PC-9 (cell line): ENCODE data around the gene RPL26. TPM values are rescaled to one million over a fixed set of nuclear protein-coding genes. Genes with fewer than 3 reads are reported as not detected.

Source experiments
- BruUV-seq: library from RNA; stranded (reverse); fragments of 400-500 nt; replicated peaks from 2 replicates; lab custom pipeline; 2021; lab: Mats Ljungman, UMichigan
- CTCF ChIA-PET: fragments of 300-600 bp; sonication (Branson Sonifier 250); formaldehyde crosslinking; loops from one replicate; lab custom pipeline; 2022; ENCODE audit warnings: antibody characterized with exemption; lab: Charles Lee
- POLR2A ChIA-PET: fragments of 300-600 bp; sonication (Branson Sonifier 250); formaldehyde crosslinking; loops from one replicate; lab custom pipeline; 2022; ENCODE audit warnings: antibody characterized with exemption; ENCODE audit not compliant: unreplicated experiment; lab: Charles Lee
- DNase-seq, 2 experiments: peaks; one replicate each; pipeline versions ENCODE4 v3.0.0 to v3.0.0-alpha.2; 2015 to 2022; ENCODE audit warnings: mixed read lengths in 1 of 2
- H2AFZ ChIP-seq: fragments of 200-600 bp; sonication (generic); 2 replicates; pipeline ENCODE4 v1.8.1; 2017; ENCODE audit warnings: antibody characterized with exemption
- H3F3A ChIP-seq: fragments of 200-600 bp; sonication (generic); 2 replicates; pipeline ENCODE4 v1.8.1; 2017; ENCODE audit warnings: antibody characterized with exemption, mild to moderate bottlenecking, low read depth; ENCODE audit not compliant: insufficient read depth
- H3K27ac ChIP-seq: fragments of 200-600 bp; sonication (generic); 2 replicates; pipeline ENCODE4 v1.6.1; 2016; ENCODE audit warnings: mixed run types
- H3K27me3 ChIP-seq: fragments of 200-600 bp; sonication (generic); 2 replicates; pipeline ENCODE4 v1.6.1; 2016; ENCODE audit warnings: low read depth, mixed run types; ENCODE audit not compliant: insufficient read depth
- H3K36me3 ChIP-seq: fragments of 200-600 bp; sonication (generic); 2 replicates; pipeline ENCODE4 v1.6.1; 2016; ENCODE audit warnings: low read depth, mixed run types
- H3K4me1 ChIP-seq: fragments of 200-600 bp; sonication (generic); replicated peaks from 2 replicates; pipeline ENCODE4 v1.6.1; 2016; ENCODE audit warnings: mixed run types; ENCODE audit not compliant: insufficient read depth
- H3K4me2 ChIP-seq: fragments of 200-600 bp; sonication (generic); 2 replicates; pipeline ENCODE4 v1.6.1; 2017; ENCODE audit warnings: mixed run types
- H3K4me3 ChIP-seq: fragments of 200-600 bp; sonication (generic); 2 replicates; pipeline ENCODE4 v1.6.1; 2016; ENCODE audit warnings: mixed run types
- H3K79me2 ChIP-seq: fragments of 200-600 bp; sonication (generic); 2 replicates; pipeline ENCODE4 v1.6.1; 2017; ENCODE audit warnings: low read depth, mixed run types
- H3K9me2 ChIP-seq: fragments of 200-600 bp; sonication (generic); 2 replicates; pipeline ENCODE4 v1.8.1; 2017; ENCODE audit warnings: mild to moderate bottlenecking; ENCODE audit not compliant: insufficient read depth
- H3K9me3 ChIP-seq: fragments of 200-600 bp; sonication (generic); 2 replicates; pipeline ENCODE4 v1.8.1; 2016; ENCODE audit warnings: low read depth; ENCODE audit not compliant: insufficient read depth
- H4K20me1 ChIP-seq: fragments of 200-600 bp; sonication (generic); 2 replicates; pipeline ENCODE4 v1.8.1; 2017; ENCODE audit not compliant: insufficient read depth
- EZH2 ChIP-seq: fragments of 200-600 bp; sonication (generic); IDR thresholded peaks from 2 replicates; pipeline ENCODE4 v1.8.0; 2017; ENCODE audit warnings: antibody characterized with exemption, low read depth
- intact Hi-C: fragments of 100-400 bp; cut with micrococcal nuclease; formaldehyde crosslinking; loops from one replicate; pipeline ENCODE4 v1.10.0; 2022; ENCODE audit not compliant: unreplicated experiment
- total RNA-seq: library from RNA; stranded (reverse); gene quantifications from 2 replicates; pipeline ENCODE4 v1.2.3, GENCODE V29; 2021
- TF ChIP-seq, protein P1 (sequence below): fragments of 200-600 bp; sonication (generic); conservative IDR thresholded peaks from 2 replicates; pipeline ENCODE4 v1.6.1; 2017; ENCODE audit warnings: mixed run types, antibody characterized with exemption, mild to moderate bottlenecking, moderate library complexity

Gene RPL26
- total RNA-seq, 1 experiment from 2014 or later = 2,519 TPM

DNA sequence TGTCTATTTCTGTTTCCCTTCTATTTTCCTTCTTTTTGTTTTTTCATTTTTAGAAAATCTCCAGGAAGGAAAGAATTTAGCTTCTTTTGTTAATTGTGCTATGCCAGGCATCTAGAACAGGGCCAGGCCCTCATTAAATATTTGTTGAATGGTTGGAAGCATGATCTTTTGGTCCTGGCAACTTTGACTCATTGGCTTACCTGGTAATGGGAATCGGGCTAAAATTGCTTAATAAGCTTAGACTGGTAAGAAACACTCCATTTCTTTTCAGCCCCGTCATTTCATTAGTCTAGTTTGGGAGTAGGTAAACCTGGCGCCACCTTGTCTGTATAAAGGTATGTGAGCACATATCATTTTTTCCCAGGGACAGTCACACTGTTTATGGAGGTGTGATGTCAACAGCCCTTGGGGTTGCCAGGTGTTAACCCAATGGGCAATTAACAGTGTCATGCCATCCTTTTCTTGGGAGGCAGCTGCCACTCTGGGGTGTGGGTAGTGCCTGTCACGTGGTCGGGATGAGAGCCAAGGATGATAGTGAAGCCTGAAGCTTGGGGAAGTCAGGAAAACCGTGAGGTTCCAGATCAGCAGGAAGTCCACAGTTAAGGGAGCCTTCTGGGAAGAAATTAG is 43.2 kb upstream of the RPL26 start:
- BruUV-seq = no TSS peak
- CTCF ChIA-PET = interaction anchor here (0.7 kb wide), 1 partner anchor 15 kb away, joined by 7 read pairs; no protein-coding TSS in a partner anchor
- intact Hi-C loops = no loop called here

DNA sequence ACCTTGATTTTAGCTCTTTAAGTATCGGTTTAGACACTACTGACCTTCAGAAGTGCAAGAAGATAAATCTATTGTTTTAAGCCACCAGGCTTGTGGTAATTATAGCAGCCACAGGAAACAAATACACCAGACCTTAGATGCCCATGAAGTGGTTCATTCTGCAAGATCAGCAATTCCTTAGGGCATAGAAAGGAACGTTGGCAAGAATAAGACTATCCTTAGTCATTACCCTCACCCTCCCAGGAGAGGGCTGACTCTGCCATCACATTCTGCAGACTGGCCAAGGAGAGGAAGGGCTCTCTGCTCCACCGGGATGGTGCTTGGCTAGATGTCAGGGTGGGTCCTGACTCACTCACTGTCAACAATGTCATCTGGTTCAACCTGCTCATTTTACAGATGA is 38.6 kb upstream of the RPL26 start:
- H4K20me1 ChIP-seq = no peaks in the 10 kb centered on the region
- H3K27me3 ChIP-seq = no peaks in the 10 kb centered on the region
- H3K9me3 ChIP-seq = no peaks in the 10 kb centered on the region
- H3K27ac ChIP-seq = no peak overlapping the region
- no peak overlapping the region for H3K4me2 ChIP-seq
- no peaks in the 10 kb centered on the region for H3K36me3 ChIP-seq
- H3K4me1 ChIP-seq = peaks cover 14% of the 10 kb centered on the region
- TF ChIP-seq, protein P1, sequence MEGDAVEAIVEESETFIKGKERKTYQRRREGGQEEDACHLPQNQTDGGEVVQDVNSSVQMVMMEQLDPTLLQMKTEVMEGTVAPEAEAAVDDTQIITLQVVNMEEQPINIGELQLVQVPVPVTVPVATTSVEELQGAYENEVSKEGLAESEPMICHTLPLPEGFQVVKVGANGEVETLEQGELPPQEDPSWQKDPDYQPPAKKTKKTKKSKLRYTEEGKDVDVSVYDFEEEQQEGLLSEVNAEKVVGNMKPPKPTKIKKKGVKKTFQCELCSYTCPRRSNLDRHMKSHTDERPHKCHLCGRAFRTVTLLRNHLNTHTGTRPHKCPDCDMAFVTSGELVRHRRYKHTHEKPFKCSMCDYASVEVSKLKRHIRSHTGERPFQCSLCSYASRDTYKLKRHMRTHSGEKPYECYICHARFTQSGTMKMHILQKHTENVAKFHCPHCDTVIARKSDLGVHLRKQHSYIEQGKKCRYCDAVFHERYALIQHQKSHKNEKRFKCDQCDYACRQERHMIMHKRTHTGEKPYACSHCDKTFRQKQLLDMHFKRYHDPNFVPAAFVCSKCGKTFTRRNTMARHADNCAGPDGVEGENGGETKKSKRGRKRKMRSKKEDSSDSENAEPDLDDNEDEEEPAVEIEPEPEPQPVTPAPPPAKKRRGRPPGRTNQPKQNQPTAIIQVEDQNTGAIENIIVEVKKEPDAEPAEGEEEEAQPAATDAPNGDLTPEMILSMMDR = no peak
- no peak for TF ChIP-seq EZH2
- DNase-seq = no peak
- H2AFZ ChIP-seq = no peak overlapping the region
- ChIA-PET POLR2A (no interaction called here), CTCF (interaction anchor here (0.9 kb wide), 1 partner anchor 12 kb away, joined by 3 read pairs; no protein-coding TSS in a partner anchor)
- no peaks in the 10 kb centered on the region for H3F3A ChIP-seq
- no peaks in the 10 kb centered on the region for H3K9me2 ChIP-seq
- intact Hi-C loops = no loop called here
- no TSS peak for BruUV-seq
- no peaks in the 10 kb centered on the region for H3K79me2 ChIP-seq
- H3K4me3 ChIP-seq = no peak overlapping the region

More for the DNA sequence above, 43.2 kb upstream of the RPL26 start:
- TF ChIP-seq, protein P1 = no peak
- no peak for TF ChIP-seq EZH2
- H3K4me2 ChIP-seq = no peak overlapping the region
- no peaks in the 10 kb centered on the region for H3K79me2 ChIP-seq
- H3K4me1 ChIP-seq = no peaks in the 10 kb centered on the region
- no peak overlapping the region for H2AFZ ChIP-seq
- POLR2A ChIA-PET = no interaction called here
- DNase-seq = peak in 1 of 2 experiments; percentile 56
- H4K20me1 ChIP-seq = no peaks in the 10 kb centered on the region
- no peak overlapping the region for H3K4me3 ChIP-seq
- H3K27ac ChIP-seq = no peak overlapping the region
- H3K27me3 ChIP-seq = no peaks in the 10 kb centered on the region
- no peaks in the 10 kb centered on the region for H3K9me3 ChIP-seq
- no peaks in the 10 kb centered on the region for H3F3A ChIP-seq
- no peaks in the 10 kb centered on the region for H3K9me2 ChIP-seq
- no peaks in the 10 kb centered on the region for H3K36me3 ChIP-seq

DNA sequence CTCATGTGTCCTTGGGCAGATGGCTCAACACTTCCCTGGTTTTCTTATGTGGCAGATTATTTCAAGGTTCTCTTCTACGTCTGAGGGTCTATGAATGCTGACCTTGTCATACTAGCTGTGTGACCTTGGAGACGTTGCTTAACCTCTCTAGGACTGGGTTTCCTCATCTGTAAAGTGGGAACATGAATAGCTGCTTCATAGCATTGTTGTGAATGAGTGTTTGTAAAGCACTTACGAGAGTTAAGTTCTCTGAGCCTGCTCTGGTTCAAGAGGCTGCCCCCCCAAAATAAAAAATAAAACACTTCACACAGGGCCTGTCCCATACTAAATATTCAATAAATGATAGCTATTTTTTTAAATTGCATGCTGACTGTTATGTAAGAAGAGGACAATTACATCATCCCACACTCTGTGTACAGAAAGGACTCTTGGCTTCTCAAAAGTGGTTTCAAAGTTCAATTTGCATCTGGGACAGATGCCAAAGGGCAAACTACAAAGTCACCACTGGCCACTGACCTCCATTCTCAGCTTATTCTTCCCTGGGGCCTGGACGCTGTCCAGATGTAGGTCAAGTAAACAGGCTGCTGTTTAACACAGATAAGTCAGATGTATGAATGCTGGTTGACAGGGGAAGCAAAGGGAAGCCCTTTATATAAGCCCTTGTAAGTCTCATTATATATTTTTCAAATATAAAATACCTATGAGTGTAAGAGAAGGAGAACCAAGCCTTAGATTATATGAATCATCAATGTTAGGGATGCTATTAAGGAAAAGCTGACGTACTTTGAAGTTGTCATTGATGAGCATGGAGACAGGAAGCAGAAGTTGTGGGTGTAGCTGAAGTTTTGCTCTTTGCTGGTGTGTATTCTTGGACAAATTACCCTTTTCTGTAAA is 37.3 kb upstream of the RPL26 start:
- H3K9me3 ChIP-seq = no peaks in the 10 kb centered on the region
- H3F3A ChIP-seq = no peaks in the 10 kb centered on the region
- H3K9me2 ChIP-seq = no peaks in the 10 kb centered on the region
- POLR2A ChIA-PET = interaction anchor here (0.6 to 0.8 kb wide), 2 partner anchors 16 to 195 kb away, joined by 3 to 4 read pairs; no protein-coding TSS in a partner anchor
- no TSS peak for BruUV-seq
- peak; percentile 46 to 48 for DNase-seq
- no peak overlapping the region for H3K4me3 ChIP-seq
- H3K27ac ChIP-seq = no peak overlapping the region
- TF ChIP-seq, protein P1 = no peak
- no peak for TF ChIP-seq EZH2
- no peak overlapping the region for H3K4me2 ChIP-seq
- H3K27me3 ChIP-seq = no peaks in the 10 kb centered on the region
- CTCF ChIA-PET = interaction anchor here (0.7 to 0.9 kb wide), 3 partner anchors 10 to 36 kb away, joined by 3 to 6 read pairs (median 4); no protein-coding TSS in a partner anchor
- peaks cover 14% of the 10 kb centered on the region for H3K4me1 ChIP-seq
- no peaks in the 10 kb centered on the region for H4K20me1 ChIP-seq
- H3K79me2 ChIP-seq = no peaks in the 10 kb centered on the region
- H2AFZ ChIP-seq = no peak overlapping the region
- intact Hi-C loops = no loop called here
- H3K36me3 ChIP-seq = no peaks in the 10 kb centered on the region
